Measurements from ENCODE around the gene TMEM132D.

TMEM132D gene

DNA sequence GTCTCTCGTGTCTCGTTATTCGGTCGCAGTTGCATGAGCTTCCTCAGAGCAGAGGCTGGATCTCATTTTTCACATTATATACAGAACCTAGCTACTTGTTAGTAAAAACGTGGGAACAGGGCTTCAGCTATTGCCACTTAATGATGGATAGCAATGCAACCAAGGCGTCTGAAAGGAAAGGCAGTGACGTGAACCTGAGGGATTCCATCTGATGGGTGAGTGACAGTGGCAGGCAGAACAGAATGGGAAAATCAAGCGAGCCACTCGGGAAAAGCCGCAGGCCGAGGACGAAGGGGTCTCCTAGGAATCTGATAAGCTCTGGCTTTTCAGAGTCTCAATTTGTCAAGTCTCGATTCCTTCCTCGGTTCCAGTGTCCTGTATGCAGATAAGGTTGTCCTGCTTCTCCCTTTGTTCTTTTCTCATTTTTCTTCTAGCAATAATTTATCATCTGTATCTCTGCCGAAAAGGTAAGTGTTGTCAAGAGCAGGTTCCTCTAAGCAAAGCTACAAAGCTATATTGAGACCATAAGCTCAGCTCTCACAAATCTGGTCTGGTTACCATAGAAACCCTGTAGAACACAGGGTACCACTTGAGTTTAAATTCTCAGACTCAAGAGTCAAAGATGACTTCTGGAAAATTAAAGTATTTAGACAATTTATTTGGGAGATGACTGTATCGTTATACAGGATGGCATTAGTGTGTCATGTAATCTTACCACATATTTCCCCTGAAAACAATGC, 633.9 kb downstream of the TMEM132D start:
- DNase-seq (ENCODE audit: low read depth): no peak
- H3K4me3 ChIP-seq (ENCODE audit: low read length): no peak overlapping the region

DNA sequence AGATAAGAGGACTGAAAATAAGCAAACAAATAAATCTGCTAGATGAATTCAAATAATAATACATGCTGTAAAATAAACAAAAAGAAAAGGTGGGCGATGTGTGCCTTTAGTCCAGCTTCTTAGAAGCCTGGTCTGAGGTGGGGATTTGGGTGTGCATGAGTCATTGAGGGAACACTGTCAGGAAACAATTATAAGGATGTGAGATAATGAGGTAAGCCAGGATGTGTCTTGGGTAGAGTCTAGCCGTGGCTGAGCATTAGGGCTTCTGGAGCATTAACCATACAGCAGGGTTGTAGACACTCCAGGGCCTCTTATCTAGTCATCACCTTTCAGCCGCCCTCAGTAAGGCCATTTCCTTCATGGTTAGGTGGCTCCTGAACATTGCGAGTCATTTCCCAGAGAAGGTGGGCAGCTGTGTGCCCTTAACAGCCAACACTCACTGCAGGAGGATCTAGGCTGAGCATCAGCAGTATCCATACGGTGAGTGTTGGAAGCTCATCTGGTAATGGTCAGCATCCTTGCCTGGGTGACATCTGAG, 645.0 kb downstream of the TMEM132D start:
- DNase-seq (ENCODE audit: low read depth): no peak
- TF ChIP-seq, protein P1, sequence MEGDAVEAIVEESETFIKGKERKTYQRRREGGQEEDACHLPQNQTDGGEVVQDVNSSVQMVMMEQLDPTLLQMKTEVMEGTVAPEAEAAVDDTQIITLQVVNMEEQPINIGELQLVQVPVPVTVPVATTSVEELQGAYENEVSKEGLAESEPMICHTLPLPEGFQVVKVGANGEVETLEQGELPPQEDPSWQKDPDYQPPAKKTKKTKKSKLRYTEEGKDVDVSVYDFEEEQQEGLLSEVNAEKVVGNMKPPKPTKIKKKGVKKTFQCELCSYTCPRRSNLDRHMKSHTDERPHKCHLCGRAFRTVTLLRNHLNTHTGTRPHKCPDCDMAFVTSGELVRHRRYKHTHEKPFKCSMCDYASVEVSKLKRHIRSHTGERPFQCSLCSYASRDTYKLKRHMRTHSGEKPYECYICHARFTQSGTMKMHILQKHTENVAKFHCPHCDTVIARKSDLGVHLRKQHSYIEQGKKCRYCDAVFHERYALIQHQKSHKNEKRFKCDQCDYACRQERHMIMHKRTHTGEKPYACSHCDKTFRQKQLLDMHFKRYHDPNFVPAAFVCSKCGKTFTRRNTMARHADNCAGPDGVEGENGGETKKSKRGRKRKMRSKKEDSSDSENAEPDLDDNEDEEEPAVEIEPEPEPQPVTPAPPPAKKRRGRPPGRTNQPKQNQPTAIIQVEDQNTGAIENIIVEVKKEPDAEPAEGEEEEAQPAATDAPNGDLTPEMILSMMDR (IDR thresholded peaks at IDR 0.05; ENCODE audit: insufficient read depth, low read depth, low read length, missing control alignments): no peak
- no peak overlapping the region for H3K4me3 ChIP-seq (ENCODE audit: low read length)

More for the DNA sequence above, 633.9 kb downstream of the TMEM132D start:
- TF ChIP-seq, protein P1 (IDR thresholded peaks at IDR 0.05; ENCODE audit: insufficient read depth, low read depth, low read length, missing control alignments): no peak

DNA sequence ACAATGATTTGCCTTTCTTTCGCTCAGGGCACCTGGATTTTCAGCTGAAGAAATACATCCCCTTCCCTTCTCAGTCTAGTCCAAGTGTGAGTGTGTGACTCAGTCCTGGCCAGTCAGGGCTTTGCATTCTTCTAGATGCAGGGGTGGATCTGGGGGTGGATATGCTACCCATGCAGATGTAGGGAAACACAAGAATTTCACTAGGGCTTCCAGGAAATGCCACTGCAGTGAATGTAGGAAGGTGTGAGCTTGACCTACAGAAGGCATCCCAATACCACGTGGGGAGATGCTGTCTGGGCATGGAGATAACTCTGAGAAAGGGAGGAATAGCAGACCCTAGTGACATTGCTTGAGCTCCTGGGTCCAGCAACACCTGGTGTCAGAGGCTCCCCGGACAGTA, 646.3 kb downstream of the TMEM132D start:
- no peak for DNase-seq (ENCODE audit: low read depth)
- H3K4me3 ChIP-seq (ENCODE audit: low read length): no peak overlapping the region
- TF ChIP-seq, protein P1 (IDR thresholded peaks at IDR 0.05; ENCODE audit: insufficient read depth, low read depth, low read length, missing control alignments): no peak

DNA sequence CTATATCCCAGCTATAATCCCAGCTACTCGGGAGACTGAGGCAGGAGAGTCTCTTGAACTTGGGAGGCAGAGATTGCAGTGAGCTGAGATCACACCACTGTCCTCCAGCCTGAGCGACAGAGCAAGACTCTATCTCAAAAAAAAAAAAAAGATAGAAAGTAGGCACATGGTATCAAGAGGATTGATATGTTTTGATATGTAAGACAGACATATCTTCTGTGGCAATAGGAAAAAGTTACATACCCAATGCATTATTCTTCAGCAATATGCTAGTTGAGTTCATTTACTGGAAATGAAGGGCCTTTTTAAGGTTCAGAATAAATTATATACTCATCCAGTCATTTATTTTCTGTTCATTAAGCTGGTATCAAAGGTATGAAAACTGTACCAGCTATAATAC, 657.2 kb downstream of the TMEM132D start:
- no peak overlapping the region for H3K4me3 ChIP-seq (ENCODE audit: low read length)
- TF ChIP-seq, protein P1 (IDR thresholded peaks at IDR 0.05; ENCODE audit: insufficient read depth, low read depth, low read length, missing control alignments): no peak
- DNase-seq (ENCODE audit: low read depth): no peak

DNA sequence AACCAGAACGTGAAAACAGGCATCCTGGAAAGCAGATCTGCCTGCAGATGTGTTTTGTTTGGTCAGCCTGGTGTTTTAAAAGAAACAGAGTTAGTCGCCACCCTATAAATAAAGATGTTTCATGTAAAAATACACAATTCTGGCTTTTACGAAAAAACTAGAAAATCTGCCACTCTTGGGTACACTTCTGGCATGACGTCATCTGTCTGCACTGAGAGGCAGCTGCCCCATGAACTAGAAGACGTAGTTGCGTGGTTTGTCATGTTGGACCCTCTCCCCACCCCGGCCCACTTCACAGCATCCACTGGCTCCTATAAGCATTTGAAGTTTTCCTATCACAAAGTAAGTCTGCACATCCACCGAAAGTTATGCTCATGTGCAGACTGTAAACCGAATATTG, 658.1 kb downstream of the TMEM132D start:
- DNase-seq (ENCODE audit: low read depth): no peak

DNA sequence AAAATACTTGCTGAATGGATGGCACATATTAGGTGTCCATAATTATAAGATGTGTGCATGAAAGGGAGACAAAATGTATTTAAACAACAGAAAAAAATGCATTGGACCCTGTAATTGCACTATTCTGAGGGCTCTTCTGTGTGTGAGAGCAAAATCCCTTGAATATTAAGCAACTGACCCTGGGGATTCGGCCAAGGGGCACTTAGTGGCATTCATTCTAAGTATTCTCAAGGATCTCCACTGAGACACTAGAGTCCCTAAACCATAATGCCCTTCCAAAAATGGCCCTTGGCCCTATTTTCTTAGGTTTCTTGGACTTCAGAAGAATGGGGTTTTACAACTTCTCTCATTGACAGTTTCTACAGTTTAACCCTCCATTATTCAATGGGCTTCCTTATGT, 662.0 kb downstream of the TMEM132D start:
- DNase-seq (ENCODE audit: low read depth): no peak
- TF ChIP-seq, protein P1 (IDR thresholded peaks at IDR 0.05; ENCODE audit: insufficient read depth, low read depth, low read length, missing control alignments): no peak
- no peak overlapping the region for H3K4me3 ChIP-seq (ENCODE audit: low read length)

More for the DNA sequence above, 658.1 kb downstream of the TMEM132D start:
- H3K4me3 ChIP-seq (ENCODE audit: low read length): no peak overlapping the region
- TF ChIP-seq, protein P1 (IDR thresholded peaks at IDR 0.05; ENCODE audit: insufficient read depth, low read depth, low read length, missing control alignments): no peak

DNA sequence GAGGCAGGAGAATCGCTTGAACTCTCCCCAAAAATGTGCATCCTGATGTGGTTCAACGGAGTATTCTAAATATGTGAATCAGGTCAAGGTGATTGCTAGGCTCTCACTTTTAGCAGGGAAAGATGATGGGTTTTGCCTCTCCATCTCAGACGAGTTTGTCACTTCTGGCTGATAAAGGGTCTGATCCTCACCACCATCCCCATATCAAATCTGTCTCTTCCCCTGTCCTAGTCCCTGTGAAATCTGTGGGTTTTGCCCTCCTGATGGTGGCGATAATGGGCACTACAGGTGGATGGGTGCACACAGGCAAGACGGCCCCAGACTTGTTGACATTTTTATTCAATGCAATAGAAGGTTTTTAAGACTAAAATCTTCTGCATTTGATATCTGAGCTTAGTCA, 665.9 kb downstream of the TMEM132D start:
- no peak overlapping the region for H3K4me3 ChIP-seq (ENCODE audit: low read length)
- DNase-seq (ENCODE audit: low read depth): no peak
- TF ChIP-seq, protein P1 (IDR thresholded peaks at IDR 0.05; ENCODE audit: insufficient read depth, low read depth, low read length, missing control alignments): no peak

All from epithelial cell of esophagus (primary cell).